Liver (tissue), 9 donors: ENCODE data around the gene MEGF6. TPM values are rescaled to one million over a fixed set of nuclear protein-coding genes. Genes with fewer than 3 reads are reported as not detected.
A peak's percentile ranks its signal among the peaks of the same experiment; 100 is the strongest.

ENCODE experiments used
- DNase-seq: peaks from one replicate; pipeline ENCODE4 v3.0.0-alpha.2; 2017; ENCODE audit warnings: low spot score
- H3K27ac ChIP-seq, 2 donors: one replicate each; pipeline ENCODE4 v1.7.0; 2013; ENCODE audit warnings: inconsistent platforms in 2 of 2, low read length in 2 of 2, control low read depth in 1 of 2, low read depth in 1 of 2, mild to moderate bottlenecking in 1 of 2
- H3K27me3 ChIP-seq, 4 donors: one replicate each; pipeline versions ENCODE4 v1.6.1 to v1.7.0; 2013; ENCODE audit warnings: low read length in 3 of 4, inconsistent platforms in 1 of 4, mild to moderate bottlenecking in 1 of 4, moderate library complexity in 1 of 4; ENCODE audit not compliant: control insufficient read depth in 4 of 4, insufficient read depth in 4 of 4
- H3K36me3 ChIP-seq, 4 donors: one replicate each; pipeline versions ENCODE4 v1.6.1 to v1.7.0; 2013; ENCODE audit warnings: low read length in 3 of 4, mild to moderate bottlenecking in 3 of 4, low read depth in 1 of 4, moderate library complexity in 1 of 4; ENCODE audit not compliant: control insufficient read depth in 4 of 4, insufficient read depth in 3 of 4
- H3K4me1 ChIP-seq, 4 donors: one replicate each; pipeline versions ENCODE4 v1.6.1 to v1.7.0; 2013; ENCODE audit warnings: low read length in 3 of 4, mild to moderate bottlenecking in 3 of 4, moderate library complexity in 1 of 4; ENCODE audit not compliant: control insufficient read depth in 4 of 4, insufficient read depth in 4 of 4
- H3K4me3 ChIP-seq, 3 donors: one replicate each; pipeline versions ENCODE4 v1.6.1 to v1.7.0; 2013; ENCODE audit warnings: low read length in 3 of 3, control low read depth in 1 of 3, low read depth in 1 of 3, mild to moderate bottlenecking in 1 of 3
- H3K9ac ChIP-seq, 2 donors: one replicate each; pipeline ENCODE4 v1.7.0; 2013; ENCODE audit warnings: low read length in 2 of 2, mild to moderate bottlenecking in 2 of 2, moderate library complexity in 2 of 2, control low read depth in 1 of 2, low read depth in 1 of 2
- H3K9me3 ChIP-seq, 4 donors: one replicate each; pipeline versions ENCODE4 v1.6.1 to v1.7.0; 2013; ENCODE audit warnings: low read length in 3 of 4; ENCODE audit not compliant: control insufficient read depth in 4 of 4
- ATF3 ChIP-seq: IDR thresholded peaks from 2 replicates; pipeline ENCODE4 v1.6.1; 2016; ENCODE audit warnings: antibody characterized with exemption
- CTCF ChIP-seq: fragments of 150-350 bp; IDR thresholded peaks from 2 replicates; pipeline ENCODE4 v1.5.1; 2017; ENCODE audit warnings: improper control_type of control experiment, low read depth, low read length; ENCODE audit not compliant: missing input control
- EGR1 ChIP-seq, 2 donors: IDR thresholded peaks; 2 replicates each; pipeline ENCODE4 v1.6.1; 2016 to 2018; ENCODE audit warnings: antibody characterized with exemption in 2 of 2, low read depth in 2 of 2
- FOXA1 ChIP-seq: IDR thresholded peaks from 2 replicates; pipeline ENCODE4 v1.6.1; 2016; ENCODE audit warnings: antibody characterized with exemption
- FOXA2 ChIP-seq: IDR thresholded peaks from 2 replicates; pipeline ENCODE4 v1.6.1; 2016; ENCODE audit warnings: antibody characterized with exemption
- GABPA ChIP-seq, 2 donors: IDR thresholded peaks in 1 of 2; conservative IDR thresholded peaks in 1 of 2; 2 replicates each; pipeline ENCODE4 v1.6.1; 2016; ENCODE audit warnings: antibody characterized with exemption in 2 of 2, mild to moderate bottlenecking in 1 of 2, moderate library complexity in 1 of 2
- HNF4A ChIP-seq, 2 donors: conservative IDR thresholded peaks; 2 replicates each; pipeline ENCODE4 v1.6.1; 2016; ENCODE audit warnings: antibody characterized with exemption in 2 of 2, mild to moderate bottlenecking in 2 of 2
- HNF4G ChIP-seq: IDR thresholded peaks from 2 replicates; pipeline ENCODE4 v1.6.1; 2016; ENCODE audit warnings: antibody characterized with exemption
- JUND ChIP-seq, 2 donors: IDR thresholded peaks; 2 replicates each; pipeline ENCODE4 v1.6.1; 2016; ENCODE audit warnings: antibody characterized with exemption in 2 of 2
- MAX ChIP-seq: IDR thresholded peaks from 2 replicates; pipeline ENCODE4 v1.6.1; 2016; ENCODE audit warnings: antibody characterized with exemption
- NR2F2 ChIP-seq: IDR thresholded peaks from 2 replicates; pipeline ENCODE4 v1.6.1; 2016; ENCODE audit warnings: antibody characterized with exemption
- RAD21 ChIP-seq, 2 donors: IDR thresholded peaks; 2 replicates each; pipeline ENCODE4 v1.6.1; 2016; ENCODE audit warnings: antibody characterized with exemption in 2 of 2, mild to moderate bottlenecking in 2 of 2
- REST ChIP-seq: IDR thresholded peaks from 2 replicates; pipeline ENCODE4 v1.6.1; 2016; ENCODE audit warnings: antibody characterized with exemption, mild to moderate bottlenecking
- RXRA ChIP-seq, 2 donors: IDR thresholded peaks; 2 replicates each; pipeline ENCODE4 v1.6.1; 2017 to 2018; ENCODE audit warnings: antibody characterized with exemption in 2 of 2, mild to moderate bottlenecking in 1 of 2
- SP1 ChIP-seq: IDR thresholded peaks from 2 replicates; pipeline ENCODE4 v1.6.1; 2018; ENCODE audit warnings: antibody characterized with exemption, mild to moderate bottlenecking
- TAF1 ChIP-seq: conservative IDR thresholded peaks from 2 replicates; pipeline ENCODE4 v1.6.1; 2016; ENCODE audit warnings: antibody characterized with exemption, mild to moderate bottlenecking
- YY1 ChIP-seq: IDR thresholded peaks from 2 replicates; pipeline ENCODE4 v1.6.1; 2016; ENCODE audit warnings: antibody characterized with exemption, mild to moderate bottlenecking
- ZBTB33 ChIP-seq: IDR thresholded peaks from 2 replicates; pipeline ENCODE4 v1.6.1; 2016; ENCODE audit warnings: antibody characterized with exemption
- WGBS: extraction: QIAGEN DNeasy Blood & Tissue Kit; methylation state at CpG from one replicate; pipeline ENCODE4 v1.1.7; 2013; 5-methylcytosine and 5-hydroxymethylcytosine counted together
- polyA plus RNA-seq, 2 donors: library from polyadenylated mRNA; stranded (reverse) in 1 of 2; unstranded in 1 of 2; fragments of 200-250 nt in 1 of 2; fragments of >200 nt in 1 of 2; fragmentation: Nextera tagmentation in 1 of 2; extraction: Ambion mirVana in 1 of 2; gene quantifications; one replicate each; pipeline versions ENCODE4 v1.2.1 to v1.2.3, GENCODE V29; 2013 to 2015
- total RNA-seq, 2 donors: library from RNA; depleted of rRNA; stranded (reverse); fragments of >200 nt; gene quantifications; one replicate each; pipeline ENCODE4 v1.2.3, GENCODE V29; 2014
- donor health status: healthy.
- donor health status: healthy.
- donor health status: healthy.
- donor health status: healthy.
- donor health status: healthy.

Gene MEGF6
- total and polyA plus RNA-seq, 4 donors = 1.3 to 11.0 (median 4.0) TPM

GRCh38 chr1:3460672-3461131 lies 150.6 kb downstream of the MEGF6 start:
- WGBS = 69% methylated on average over 14 of the region's 14 CpGs
- H3K9me3 ChIP-seq = no peaks in the 10 kb centered on the region
- no peak overlapping the region for H3K9ac ChIP-seq
- H3K27ac ChIP-seq = no peak overlapping the region
- TF ChIP-seq CTCF = no peak
- no peak for TF ChIP-seq FOXA2
- no peak for TF ChIP-seq GABPA (IDR thresholded peaks at IDR 0.05 in 1 of 2, conservative IDR thresholded peaks at IDR 0.05 in 1 of 2)
- TF ChIP-seq EGR1 (IDR thresholded peaks at IDR 0.05; ENCODE audit: low read depth in 2 of 2) = no peak
- no peak for TF ChIP-seq HNF4A (conservative IDR thresholded peaks at IDR 0.05)
- no peak for TF ChIP-seq NR2F2
- no peak overlapping the region for H3K4me3 ChIP-seq
- no peaks in the 10 kb centered on the region for H3K27me3 ChIP-seq
- no peak for DNase-seq
- no peaks in the 10 kb centered on the region for H3K36me3 ChIP-seq
- H3K4me1 ChIP-seq = peaks cover 2 to 12% (median 6%) of the 10 kb centered on the region in 4 donors

- no peaks in the 10 kb centered on the region for H3K36me3 ChIP-seq
- WGBS = 61% methylated on average over 23 of the region's 23 CpGs
- H3K27me3 ChIP-seq = no peaks in the 10 kb centered on the region
- H3K9me3 ChIP-seq = no peaks in the 10 kb centered on the region
- peaks cover 2 to 15% (median 6%) of the 10 kb centered on the region in 4 donors for H3K4me1 ChIP-seq
- H3K27ac ChIP-seq = no peak overlapping the region
- TF ChIP-seq TAF1 = no peak
- TF ChIP-seq MAX = no peak
- TF ChIP-seq JUND (IDR thresholded peaks at IDR 0.05) = no peak
- peak; percentile 13 for TF ChIP-seq REST
- peak; percentile 83 to 85 for TF ChIP-seq HNF4A (conservative IDR thresholded peaks at IDR 0.05)
- no peak for TF ChIP-seq YY1
- peak; percentile 77 for TF ChIP-seq HNF4G
- no peak for TF ChIP-seq NR2F2
- TF ChIP-seq FOXA2 = no peak
- TF ChIP-seq CTCF = no peak
- TF ChIP-seq EGR1 (IDR thresholded peaks at IDR 0.05; ENCODE audit: low read depth in 2 of 2) = no peak
- TF ChIP-seq GABPA (IDR thresholded peaks at IDR 0.05 in 1 of 2, conservative IDR thresholded peaks at IDR 0.05 in 1 of 2) = no peak
- peak; percentile 66 for TF ChIP-seq SP1
- TF ChIP-seq RXRA (IDR thresholded peaks at IDR 0.05) = peak in 1 of 2 donors; percentile 54
- no peak for TF ChIP-seq ATF3
- TF ChIP-seq RAD21 (IDR thresholded peaks at IDR 0.05) = no peak
- TF ChIP-seq ZBTB33 = no peak
- TF ChIP-seq FOXA1 = no peak
- H3K4me3 ChIP-seq = no peak overlapping the region
- DNase-seq = no peak
- H3K9ac ChIP-seq = no peak overlapping the region
Observed at GRCh38 chr1:3459940-3460671, 151.2 kb downstream of the MEGF6 start.
